Psoas muscle (tissue), 8 donors: Measurements from ENCODE around the gene SMARCC2. TPM values are rescaled to one million over a fixed set of nuclear protein-coding genes. Genes with fewer than 3 reads are reported as not detected.

Experiments
- ATAC-seq, 4 donors: fragments of 200-7000 bp; cut with Tn5 transposase; one replicate each; pipeline ENCODE4 v1.9.1; 2020; ENCODE audit warnings: moderate library complexity in 3 of 4, mild to moderate bottlenecking in 2 of 4
- DNase-seq, 2 donors: peaks; one replicate each; pipeline ENCODE4 v3.0.0-alpha.2; 2020
- H3K27ac ChIP-seq: fragments of 200-600 bp; one replicate; pipeline ENCODE4 v1.8.0; 2022
- H3K27me3 ChIP-seq, 3 donors: fragments of 200-600 bp in 1 of 3; one replicate each; pipeline versions ENCODE4 v1.6.1 to v1.8.0; 2013 to 2022; ENCODE audit warnings: low read length in 2 of 3, mild to moderate bottlenecking in 2 of 3, moderate library complexity in 1 of 3; ENCODE audit not compliant: insufficient read depth in 3 of 3
- H3K36me3 ChIP-seq, 2 donors: fragments of 200-600 bp in 1 of 2; one replicate each; pipeline versions ENCODE4 v1.6.1 to v1.8.0; 2013 to 2022; ENCODE audit warnings: low read depth in 1 of 2, mild to moderate bottlenecking in 1 of 2, moderate library complexity in 1 of 2; ENCODE audit not compliant: insufficient read depth in 1 of 2
- H3K4me1 ChIP-seq: fragments of 200-600 bp; one replicate; pipeline ENCODE4 v1.8.0; 2022
- H3K4me3 ChIP-seq: fragments of 200-600 bp; one replicate; pipeline ENCODE4 v1.8.0; 2022; ENCODE audit warnings: mild to moderate bottlenecking
- H3K9me3 ChIP-seq: fragments of 200-600 bp; one replicate; pipeline ENCODE4 v1.8.0; 2022
- CTCF ChIP-seq: fragments of 200-600 bp; IDR thresholded peaks from one replicate; pipeline ENCODE4 v1.8.0; 2022; ENCODE audit warnings: antibody characterized with exemption
- WGBS, 3 donors: extraction: QIAGEN DNeasy Blood & Tissue Kit; methylation state at CpG; one replicate each; pipeline versions ENCODE4 v1.1.6 to v1.1.7; 2013; 5-methylcytosine and 5-hydroxymethylcytosine counted together
- intact Hi-C, 2 donors: fragments of 100-400 bp; cut with DNase I; formaldehyde crosslinking; loops; one replicate each; pipeline versions ENCODE4 v1.11.0 to v1.14.2; 2022
- polyA plus RNA-seq, 3 donors: library from polyadenylated mRNA; stranded (reverse); fragments of 200-250 nt; gene quantifications; one replicate each; pipeline ENCODE4 v1.2.3, GENCODE V29; 2013
- total RNA-seq, 4 donors: library from RNA; stranded (reverse); fragmentation: NEBNext Ultra II Directional in 2 of 4; extraction: Animal tissue kit (Norgen Biotek cat#: 25700) in 2 of 4; gene quantifications; one replicate each; pipeline versions ENCODE4 v1.2.1 to v1.2.4, GENCODE V29; 2021 to 2023
- donor health status: healthy with polysubstance abuse.
- donor health status: DM: no; HTN: no; CAD: no; lungs with moderate emphysema.
- donor health status: Bipolar disorder and iron deficiency.
- donor health status: healthy.
- donor health status: DM: yes; HTN: yes; CAD: no.
- donor health status: DM: no; HTN: no; CAD: no.
- donor health status: DM: no; HTN: no; CAD: no.
- donor health status: DM: yes; HTN: yes; CAD: no.

Gene SMARCC2
- total and polyA plus RNA-seq, 7 donors, result 16.5 to 78.7 (median 49.8) TPM

GRCh38 chr12:56190695-56191155, 1.4 kb upstream of the SMARCC2 start:
- no peak for TF ChIP-seq CTCF
- intact Hi-C loops, result loop anchor here (5.0 kb wide), 2 partner anchors 67 to 277 kb away; partner anchors contain the start of genes ANKRD52 (in 1 of the 2) and SPRYD4 (in 1 of the 2)
- Histone ChIP-seq H3K4me3 (peak overlapping the region; percentile 83), H3K4me1 (peaks cover 18% of the 10 kb centered on the region), H3K9me3 (no peaks in the 10 kb centered on the region), H3K27ac (peak overlapping the region; percentile 91), H3K27me3 (no peaks in the 10 kb centered on the region), H3K36me3 (peaks cover 5 to 25% of the 10 kb centered on the region in 2 donors)
- WGBS, 3 donors, result 33 to 38% (median 34%) methylated on average over 9 of the region's 9 CpGs
- DNase-seq, result no peak
- ATAC-seq, result no peak

GRCh38 chr12:56189918-56190694, 823 bp upstream of the SMARCC2 start:
- peaks cover 5 to 31% of the 10 kb centered on the region in 2 donors for H3K36me3 ChIP-seq
- H3K4me1 ChIP-seq, result peaks cover 18% of the 10 kb centered on the region
- H3K27ac ChIP-seq, result peak overlapping the region; percentile 91
- intact Hi-C loops, result loop anchor here (2.0 to 5.0 kb wide), 6 partner anchors 29 to 277 kb away; partner anchors contain the start of genes ANKRD52 (in 1 of the 2), MYL6B (in 1 of the 2), NABP2 (in 1 of the 2) and RNF41 (in 1 of the 2)
- H3K4me3 ChIP-seq, result peak overlapping the region; percentile 83
- H3K27me3 ChIP-seq, result no peaks in the 10 kb centered on the region
- H3K9me3 ChIP-seq, result no peaks in the 10 kb centered on the region
- no peak for TF ChIP-seq CTCF
- WGBS, 3 donors, result 4 to 6% (median 5%) methylated on average over 42 of the region's 42 CpGs
- ATAC-seq, result peak; percentile 58 to 74 (median 68)
- DNase-seq, result peak; percentile 78 to 88

GRCh38 chr12:56188778-56189098, 545 bp downstream of the SMARCC2 start:
- intact Hi-C loops, result loop anchor here (1.0 to 5.0 kb wide), 5 partner anchors 28 to 68 kb away; partner anchors contain the start of genes MYL6B (in 1 of the 2), NABP2 (in 1 of the 2) and RNF41 (in 1 of the 2)
- H3K27ac ChIP-seq, result peak overlapping the region; percentile 80
- H3K4me1 ChIP-seq, result peaks cover 18% of the 10 kb centered on the region
- H3K9me3 ChIP-seq, result no peaks in the 10 kb centered on the region
- H3K27me3 ChIP-seq, result no peaks in the 10 kb centered on the region
- peaks cover 15 to 44% of the 10 kb centered on the region in 2 donors for H3K36me3 ChIP-seq
- DNase-seq (no peak), ATAC-seq (peak in 2 of 4 donors; percentile 1 to 3)
- peak overlapping the region; percentile 83 for H3K4me3 ChIP-seq
- WGBS, 3 donors, result 0 to 2% (median 1%) methylated on average over 8 to 17 of the region's 17 CpGs
- TF ChIP-seq CTCF, result no peak

- intact Hi-C loops, result loop anchor here (1.0 to 5.0 kb wide), 5 partner anchors 27 to 67 kb away; partner anchors contain the start of genes MYL6B (in 1 of the 2), NABP2 (in 1 of the 2) and RNF41 (in 1 of the 2)
- Histone ChIP-seq H3K9me3 (no peaks in the 10 kb centered on the region), H3K27me3 (no peaks in the 10 kb centered on the region), H3K27ac (peak overlapping the region; percentile 80), H3K4me1 (peaks cover 18% of the 10 kb centered on the region), H3K36me3 (peaks cover 18 to 49% of the 10 kb centered on the region in 2 donors), H3K4me3 (peak overlapping the region; percentile 83)
- ATAC-seq (no peak), DNase-seq (no peak)
- WGBS, 3 donors, result 9 to 17% (median 10%) methylated on average over 10 of the region's 10 CpGs
- TF ChIP-seq CTCF, result no peak
Measured at GRCh38 chr12:56188131-56188777, 1.0 kb downstream of the SMARCC2 start.
